Uterus (tissue), 4 donors: ENCODE measurements around the gene PRKG1. TPM values are rescaled to one million over a fixed set of nuclear protein-coding genes. Genes with fewer than 3 reads are reported as not detected.

Experiments
- DNase-seq, 2 donors: peaks; one replicate each; pipeline ENCODE4 v3.0.0-alpha.2; 2019 to 2020
- H3K27ac ChIP-seq, 2 donors: fragments of 200-600 bp; sonication (generic); 1 replicate in 1 of 2; 2 replicates in 1 of 2; pipeline ENCODE4 v1.5.1; 2016 to 2018
- H3K27me3 ChIP-seq, 2 donors: fragments of 200-600 bp; sonication (generic); one replicate each; pipeline ENCODE4 v1.5.1; 2018 to 2019; ENCODE audit warnings: control low read depth in 1 of 2
- H3K36me3 ChIP-seq, 2 donors: fragments of 200-600 bp; sonication (generic); one replicate each; pipeline ENCODE4 v1.5.1; 2019; ENCODE audit warnings: control low read depth in 1 of 2
- H3K4me1 ChIP-seq, 2 donors: fragments of 200-600 bp; sonication (generic); one replicate each; pipeline ENCODE4 v1.5.1; 2018 to 2019; ENCODE audit warnings: control low read depth in 1 of 2
- H3K4me3 ChIP-seq, 2 donors: fragments of 200-600 bp; sonication (generic); 1 replicate in 1 of 2; 2 replicates in 1 of 2; pipeline ENCODE4 v1.5.1; 2018 to 2019; ENCODE audit warnings: mild to moderate bottlenecking in 1 of 2
- H3K9me3 ChIP-seq, 2 donors: fragments of 200-600 bp; sonication (generic); one replicate each; pipeline ENCODE4 v1.5.1; 2019; ENCODE audit warnings: control low read depth in 1 of 2
- POLR2A ChIP-seq, 2 donors: fragments of 450-650 bp; IDR thresholded peaks; one replicate each; pipeline ENCODE4 v1.6.1; 2016; ENCODE audit warnings: antibody characterized with exemption in 2 of 2, mild to moderate bottlenecking in 1 of 2, moderate library complexity in 1 of 2
- intact Hi-C: fragments of 100-400 bp; cut with DNase I; formaldehyde crosslinking; loops from one replicate; pipeline ENCODE4 v1.15.1; 2023; ENCODE audit warnings: low total_unique reads
- total RNA-seq, 4 donors: library from RNA; depleted of rRNA in 3 of 4; stranded (reverse); fragments of >200 nt in 3 of 4; gene quantifications; one replicate each; pipeline versions ENCODE4 v1.1.0 to v1.2.4, GENCODE V29; 2014 to 2023
- TF ChIP-seq, protein P1 (sequence below), 4 experiments: fragments of 200-600 bp in 2 of 4; fragments of 450-650 bp in 2 of 4; sonication (generic) in 2 of 4; IDR thresholded peaks; one replicate each; pipeline ENCODE4 v1.5.1; 2016 to 2019; ENCODE audit warnings: antibody characterized with exemption in 4 of 4, mild to moderate bottlenecking in 2 of 4, moderate library complexity in 1 of 4
- donor health status: DM: yes; HTN: yes; CAD: no.

The PRKG1 gene
- total RNA-seq, 4 donors from 2014 or later = 32.4 to 136 (median 69.6) TPM

DNA sequence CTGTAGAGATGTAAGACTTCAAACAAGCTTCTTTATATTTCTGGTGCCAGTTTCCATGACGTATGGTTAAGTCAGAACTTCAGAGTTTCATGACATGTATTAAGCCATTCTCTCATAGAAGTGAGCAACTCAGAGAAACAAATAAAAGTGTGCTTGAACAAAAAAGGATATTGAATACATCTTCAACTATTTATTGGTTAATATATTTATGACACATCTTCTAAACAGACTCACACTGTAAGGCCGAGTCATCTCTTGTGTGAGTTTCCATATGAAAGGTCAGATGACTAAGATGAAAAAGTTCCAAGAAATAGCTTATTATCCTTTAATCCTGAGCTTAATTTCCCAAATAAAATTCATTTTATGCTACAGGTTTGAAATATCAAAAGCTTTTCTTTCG lies 730.6 kb downstream of the PRKG1 start:
- intact Hi-C loops = no loop called here
- Histone ChIP-seq H3K4me3 (no peak overlapping the region), H3K36me3 (no peaks in the 10 kb centered on the region), H3K9me3 (no peaks in the 10 kb centered on the region), H3K4me1 (no peaks in the 10 kb centered on the region), H3K27me3 (no peaks in the 10 kb centered on the region), H3K27ac (no peak overlapping the region)
- TF ChIP-seq, protein P1, sequence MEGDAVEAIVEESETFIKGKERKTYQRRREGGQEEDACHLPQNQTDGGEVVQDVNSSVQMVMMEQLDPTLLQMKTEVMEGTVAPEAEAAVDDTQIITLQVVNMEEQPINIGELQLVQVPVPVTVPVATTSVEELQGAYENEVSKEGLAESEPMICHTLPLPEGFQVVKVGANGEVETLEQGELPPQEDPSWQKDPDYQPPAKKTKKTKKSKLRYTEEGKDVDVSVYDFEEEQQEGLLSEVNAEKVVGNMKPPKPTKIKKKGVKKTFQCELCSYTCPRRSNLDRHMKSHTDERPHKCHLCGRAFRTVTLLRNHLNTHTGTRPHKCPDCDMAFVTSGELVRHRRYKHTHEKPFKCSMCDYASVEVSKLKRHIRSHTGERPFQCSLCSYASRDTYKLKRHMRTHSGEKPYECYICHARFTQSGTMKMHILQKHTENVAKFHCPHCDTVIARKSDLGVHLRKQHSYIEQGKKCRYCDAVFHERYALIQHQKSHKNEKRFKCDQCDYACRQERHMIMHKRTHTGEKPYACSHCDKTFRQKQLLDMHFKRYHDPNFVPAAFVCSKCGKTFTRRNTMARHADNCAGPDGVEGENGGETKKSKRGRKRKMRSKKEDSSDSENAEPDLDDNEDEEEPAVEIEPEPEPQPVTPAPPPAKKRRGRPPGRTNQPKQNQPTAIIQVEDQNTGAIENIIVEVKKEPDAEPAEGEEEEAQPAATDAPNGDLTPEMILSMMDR (IDR thresholded peaks at IDR 0.05) = no peak
- TF ChIP-seq POLR2A (IDR thresholded peaks at IDR 0.05) = no peak
- DNase-seq = no peak

DNA sequence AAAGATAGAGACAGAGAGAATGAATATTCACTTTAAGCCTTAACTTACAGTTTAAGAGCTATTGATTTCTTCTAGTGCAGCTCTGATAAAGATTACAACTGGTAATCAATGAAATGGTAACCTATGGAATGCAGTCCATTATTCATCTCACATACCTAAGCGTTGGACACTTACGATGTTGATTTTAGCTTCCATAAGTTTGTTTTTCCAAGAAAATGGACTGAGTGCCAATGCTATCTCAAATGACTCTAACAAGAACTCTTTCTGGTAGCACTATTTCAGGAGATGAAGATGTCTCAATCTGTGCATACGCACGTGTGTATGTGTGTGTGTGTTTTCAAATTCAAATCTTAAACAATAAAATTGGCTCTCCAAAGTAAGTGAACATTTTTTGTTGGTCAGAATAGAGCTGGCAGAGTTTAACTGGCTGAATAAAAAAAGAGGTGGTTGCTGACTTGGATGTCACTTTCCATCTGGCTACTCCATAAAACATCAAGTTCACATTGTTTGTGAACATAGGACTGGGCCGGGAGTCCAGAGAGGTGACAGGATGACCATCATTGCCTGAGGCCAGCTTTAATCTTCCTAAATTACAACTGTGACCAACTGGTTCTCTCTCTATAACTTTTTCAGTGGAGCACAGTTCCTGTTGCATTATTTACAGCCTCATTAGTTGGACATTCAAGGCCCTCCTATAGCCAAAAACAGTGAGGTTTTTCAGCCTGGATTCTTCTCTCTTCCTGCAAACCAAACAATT lies 732.0 kb downstream of the PRKG1 start:
- H3K4me3 ChIP-seq = no peak overlapping the region
- H3K27ac ChIP-seq = no peak overlapping the region
- no peaks in the 10 kb centered on the region for H3K27me3 ChIP-seq
- H3K36me3 ChIP-seq = no peaks in the 10 kb centered on the region
- no peaks in the 10 kb centered on the region for H3K4me1 ChIP-seq
- intact Hi-C loops = no loop called here
- TF ChIP-seq POLR2A (IDR thresholded peaks at IDR 0.05) = no peak
- DNase-seq = no peak
- no peaks in the 10 kb centered on the region for H3K9me3 ChIP-seq

DNA sequence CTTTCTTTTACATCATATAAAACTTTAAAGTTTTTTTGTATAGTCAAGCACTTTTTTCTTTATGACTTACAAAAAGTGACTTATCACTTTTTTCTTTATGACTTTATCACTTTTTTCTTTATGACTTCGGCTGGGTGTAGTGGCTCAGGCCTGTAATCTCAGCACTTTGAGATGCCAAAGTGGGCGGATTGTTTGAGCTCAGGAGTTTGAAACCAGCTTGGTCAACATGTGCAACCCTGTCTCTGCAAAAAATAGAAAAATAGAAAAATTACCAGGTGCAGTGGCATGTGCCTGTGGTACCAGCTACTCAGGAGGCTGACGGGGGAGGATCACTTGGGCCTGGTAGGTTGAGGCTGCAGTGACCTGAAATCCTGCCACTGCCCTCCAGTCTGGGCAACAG lies 733.9 kb downstream of the PRKG1 start:
- H3K36me3 ChIP-seq = no peaks in the 10 kb centered on the region
- intact Hi-C loops = no loop called here
- no peaks in the 10 kb centered on the region for H3K9me3 ChIP-seq
- no peaks in the 10 kb centered on the region for H3K4me1 ChIP-seq
- TF ChIP-seq POLR2A (IDR thresholded peaks at IDR 0.05) = no peak
- TF ChIP-seq, protein P1 (IDR thresholded peaks at IDR 0.05) = no peak
- no peak overlapping the region for H3K27ac ChIP-seq
- no peak overlapping the region for H3K4me3 ChIP-seq
- no peaks in the 10 kb centered on the region for H3K27me3 ChIP-seq
- no peak for DNase-seq

DNA sequence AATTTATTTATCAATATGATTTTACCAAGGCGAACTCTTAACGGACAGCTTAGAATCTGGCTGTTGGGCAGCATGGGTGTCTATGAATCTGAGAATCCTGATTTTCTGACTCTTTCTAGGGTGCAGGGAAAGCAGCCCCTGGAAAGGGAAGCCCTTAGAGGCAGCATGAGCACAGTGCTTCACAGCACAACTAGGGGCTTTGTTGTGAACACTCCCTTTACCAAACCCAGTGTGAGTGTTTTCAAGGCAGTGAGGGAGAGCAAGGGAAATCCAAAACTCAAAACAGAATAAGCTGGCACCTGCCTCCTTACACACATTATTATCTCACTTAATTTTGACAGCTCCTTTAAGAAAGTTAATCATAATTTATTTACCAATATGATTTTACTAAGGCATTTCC lies 741.4 kb downstream of the PRKG1 start:
- DNase-seq = no peak
- H3K9me3 ChIP-seq = no peaks in the 10 kb centered on the region
- no peaks in the 10 kb centered on the region for H3K36me3 ChIP-seq
- H3K4me1 ChIP-seq = no peaks in the 10 kb centered on the region
- intact Hi-C loops = no loop called here
- no peak overlapping the region for H3K27ac ChIP-seq
- H3K4me3 ChIP-seq = no peak overlapping the region
- H3K27me3 ChIP-seq = no peaks in the 10 kb centered on the region
- TF ChIP-seq, protein P1 (IDR thresholded peaks at IDR 0.05) = no peak
- no peak for TF ChIP-seq POLR2A (IDR thresholded peaks at IDR 0.05)

DNA sequence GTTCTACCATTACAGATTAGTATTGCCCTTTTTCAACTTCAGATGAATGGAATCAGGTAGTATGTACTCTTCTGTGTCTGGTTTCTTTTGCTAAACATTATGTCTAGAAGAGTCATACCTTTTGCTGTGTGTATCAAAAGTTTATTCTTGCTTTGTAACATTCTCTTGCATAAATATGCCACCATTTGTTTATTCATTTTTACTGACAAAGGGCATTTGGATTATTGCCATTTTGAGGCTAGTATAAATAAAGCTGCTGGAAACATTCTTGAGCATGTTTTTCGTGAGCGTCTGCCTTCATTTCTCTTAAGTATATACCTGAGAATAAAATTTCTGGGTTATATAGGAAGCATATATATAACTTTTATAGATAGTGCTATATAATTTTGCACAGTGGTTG lies 746.8 kb downstream of the PRKG1 start:
- Histone ChIP-seq H3K27me3 (no peaks in the 10 kb centered on the region), H3K27ac (no peak overlapping the region), H3K4me3 (no peak overlapping the region), H3K4me1 (no peaks in the 10 kb centered on the region), H3K36me3 (no peaks in the 10 kb centered on the region), H3K9me3 (no peaks in the 10 kb centered on the region)
- DNase-seq = no peak
- intact Hi-C loops = no loop called here
- TF ChIP-seq POLR2A (IDR thresholded peaks at IDR 0.05) = no peak
- TF ChIP-seq, protein P1 (IDR thresholded peaks at IDR 0.05) = no peak
